ENCODE results near the gene GALNT3. TPM values are rescaled to one million over a fixed set of nuclear protein-coding genes. Genes with fewer than 3 reads are reported as not detected.

Gene GALNT3
- total and polyA plus RNA-seq, 3 donors from 2014 or later: 13.4 to 45.0 (median 16.6) TPM

GRCh38 chr2:165776796-165777195 lies 17.3 kb downstream of the GALNT3 start:
- TF ChIP-seq POLR2A (IDR thresholded peaks at IDR 0.05): no peak
- TF ChIP-seq CTCF (IDR thresholded peaks at IDR 0.05): no peak
- H3K9me3 ChIP-seq: no peaks in the 10 kb centered on the region
- no peak overlapping the region for H3K27ac ChIP-seq
- H3K27me3 ChIP-seq: no peaks in the 10 kb centered on the region
- DNase-seq: no peak
- H3K4me3 ChIP-seq: no peak overlapping the region
- intact Hi-C loops (cut with DNase I; ENCODE audit: low total_unique reads): no loop called here
- no peaks in the 10 kb centered on the region for H3K36me3 ChIP-seq (ENCODE audit: low read depth, missing control alignments)
- no peaks in the 10 kb centered on the region for H3K4me1 ChIP-seq

GRCh38 chr2:165776013-165776412 lies 18.0 kb downstream of the GALNT3 start:
- no peak for TF ChIP-seq POLR2A (IDR thresholded peaks at IDR 0.05)
- TF ChIP-seq CTCF (IDR thresholded peaks at IDR 0.05): no peak
- intact Hi-C loops (cut with DNase I; ENCODE audit: low total_unique reads): no loop called here
- Histone ChIP-seq H3K36me3 (ENCODE audit: low read depth, missing control alignments) (no peaks in the 10 kb centered on the region), H3K27me3 (no peaks in the 10 kb centered on the region), H3K4me3 (no peak overlapping the region), H3K27ac (no peak overlapping the region), H3K9me3 (no peaks in the 10 kb centered on the region), H3K4me1 (no peaks in the 10 kb centered on the region)
- DNase-seq: no peak
- 33 to 36% methylated on average over 4 of the region's 4 CpGs for WGBS, 2 donors

- H3K4me1 ChIP-seq: no peaks in the 10 kb centered on the region
- H3K27ac ChIP-seq: no peak overlapping the region
- intact Hi-C loops (cut with DNase I; ENCODE audit: low total_unique reads): no loop called here
- H3K4me3 ChIP-seq: no peak overlapping the region
- WGBS, 2 donors: 77 to 83% methylated on average over 2 of the region's 2 CpGs
- DNase-seq: no peak
- no peaks in the 10 kb centered on the region for H3K36me3 ChIP-seq (ENCODE audit: low read depth, missing control alignments)
- H3K9me3 ChIP-seq: no peaks in the 10 kb centered on the region
- no peaks in the 10 kb centered on the region for H3K27me3 ChIP-seq
- TF ChIP-seq POLR2A (IDR thresholded peaks at IDR 0.05) (no peak), CTCF (IDR thresholded peaks at IDR 0.05) (no peak)
These were observed 20.4 kb downstream of the GALNT3 start for GRCh38 chr2:165773684-165774083.

- no peak overlapping the region for H3K27ac ChIP-seq
- DNase-seq: no peak
- H3K27me3 ChIP-seq: no peaks in the 10 kb centered on the region
- no peaks in the 10 kb centered on the region for H3K36me3 ChIP-seq (ENCODE audit: low read depth, missing control alignments)
- TF ChIP-seq POLR2A (IDR thresholded peaks at IDR 0.05): no peak
- no peak for TF ChIP-seq CTCF (IDR thresholded peaks at IDR 0.05)
- no peak overlapping the region for H3K4me3 ChIP-seq
- no peaks in the 10 kb centered on the region for H3K4me1 ChIP-seq
- intact Hi-C loops (cut with DNase I; ENCODE audit: low total_unique reads): no loop called here
- WGBS, 2 donors: 95% methylated on average over 3 of the region's 3 CpGs
- H3K9me3 ChIP-seq: no peaks in the 10 kb centered on the region
These were observed 21.9 kb downstream of the GALNT3 start for GRCh38 chr2:165772183-165772582.

GRCh38 chr2:165766326-165766927 lies 27.6 kb downstream of the GALNT3 start:
- Histone ChIP-seq H3K4me3 (no peak overlapping the region), H3K36me3 (ENCODE audit: low read depth, missing control alignments) (no peaks in the 10 kb centered on the region), H3K4me1 (no peaks in the 10 kb centered on the region), H3K9me3 (no peaks in the 10 kb centered on the region), H3K27ac (no peak overlapping the region), H3K27me3 (no peaks in the 10 kb centered on the region)
- TF ChIP-seq POLR2A (IDR thresholded peaks at IDR 0.05) (no peak), CTCF (IDR thresholded peaks at IDR 0.05) (no peak)
- no peak for DNase-seq
- intact Hi-C loops (cut with DNase I; ENCODE audit: low total_unique reads): no loop called here
